A549 (cell line): ENCODE measurements around the gene SLC22A13. TPM values are rescaled to one million over a fixed set of nuclear protein-coding genes. Genes with fewer than 3 reads are reported as not detected.

ENCODE experiments used
- ATAC-seq, 2 experiments: fragments of 200-7000 bp in 1 of 2; fragments of >200 bp in 1 of 2; cut with Nextera tagmentation in 1 of 2; cut with Tn5 transposase in 1 of 2; 3 replicates each; pipeline versions ENCODE4 v1.8.0 to v1.9.1; 2018 to 2020; ENCODE audit warnings: mild to moderate bottlenecking in 1 of 2, moderate library complexity in 1 of 2
- CTCF ChIA-PET: fragments of 300-600 bp; sonication (Branson Sonifier 250); formaldehyde crosslinking; extraction: SDS; loops from one replicate; lab custom pipeline; 2021; ENCODE audit warnings: antibody characterized with exemption, inconsistent platforms; lab: Yijun Ruan, JAX
- POLR2A ChIA-PET: fragments of 350-600 bp; formaldehyde crosslinking; extraction: SDS; loops from one replicate; lab custom pipeline; 2021; ENCODE audit warnings: antibody characterized with exemption, inconsistent platforms; lab: Yijun Ruan, JAX
- DNase-seq, 2 experiments: peaks; one replicate each; pipeline versions ENCODE4 v3.0.0 to v3.0.0-alpha.2; 2011 to 2016; ENCODE audit warnings: low read depth in 1 of 2, low spot score in 1 of 2
- FAIRE-seq: peaks from 2 replicates; lab custom pipeline; 2011; peaks lifted over from hg19 to GRCh38; lab: Jason Lieb, UNC
- H3K27ac ChIP-seq, 2 experiments: fragments of >200 bp; sonication (Bioruptor Twin); formaldehyde crosslinking; 3 replicates each; pipeline ENCODE4 v1.5.1; 2016 to 2017
- H3K4me1 ChIP-seq: fragments of >200 bp; sonication (Bioruptor Twin); formaldehyde crosslinking; 3 replicates; pipeline ENCODE4 v1.6.1; 2016
- H3K4me2 ChIP-seq: fragments of >200 bp; sonication (Bioruptor Twin); formaldehyde crosslinking; 3 replicates; pipeline ENCODE4 v1.6.1; 2016
- H3K4me3 ChIP-seq: fragments of >200 bp; sonication (Bioruptor Twin); formaldehyde crosslinking; 3 replicates; pipeline ENCODE4 v1.5.1; 2016
- H3K9me3 ChIP-seq: fragments of >200 bp; sonication (Bioruptor Twin); formaldehyde crosslinking; 3 replicates; pipeline ENCODE4 v1.6.1; 2016
- CHD2 ChIP-seq: fragments of 150-350 bp; IDR thresholded peaks from 2 replicates; pipeline ENCODE4 v1.6.1; 2014; ENCODE audit warnings: low read length; ENCODE audit not compliant: partially characterized antibody
- EP300 ChIP-seq, 2 experiments: fragments of >200 bp; sonication (Bioruptor Twin); formaldehyde crosslinking; IDR thresholded peaks; 2 replicates in 1 of 2; 3 replicates in 1 of 2; pipeline ENCODE4 v1.6.1; 2016 to 2017
- ESRRA ChIP-seq: fragments of 150-350 bp; IDR thresholded peaks from 2 replicates; pipeline ENCODE4 v1.6.1; 2014; ENCODE audit warnings: mild to moderate bottlenecking, low read length, borderline replicate concordance
- FOSB ChIP-seq: fragments of 250-450 bp; sonication (Bioruptor Pico); IDR thresholded peaks from 2 replicates; pipeline ENCODE4 v1.5.0; 2020; ENCODE audit warnings: mild to moderate bottlenecking, moderate library complexity
- HDAC2 ChIP-seq: fragments of 200-600 bp; sonication (generic); IDR thresholded peaks from 2 replicates; pipeline ENCODE4 v1.6.1; 2016
- HEYL ChIP-seq: fragments of 250-450 bp; sonication (Bioruptor Pico); IDR thresholded peaks from 2 replicates; pipeline ENCODE4 v1.8.0; 2021; ENCODE audit warnings: mild to moderate bottlenecking, moderate library complexity
- HOXB5 ChIP-seq: fragments of 250-450 bp; sonication (Bioruptor Pico); IDR thresholded peaks from 2 replicates; pipeline ENCODE4 v1.5.0; 2020; ENCODE audit warnings: mild to moderate bottlenecking, moderate library complexity
- KDM1A ChIP-seq: fragments of 200-600 bp; sonication (generic); IDR thresholded peaks from 2 replicates; pipeline ENCODE4 v1.6.1; 2016; ENCODE audit warnings: low read depth, mild to moderate bottlenecking
- MAFK ChIP-seq: fragments of 450-650 bp; IDR thresholded peaks from 2 replicates; pipeline ENCODE4 v1.6.1; 2014; ENCODE audit not compliant: partially characterized antibody
- NFE2L2 ChIP-seq: fragments of 150-350 bp; conservative IDR thresholded peaks from 2 replicates; pipeline ENCODE4 v1.6.1; 2014; ENCODE audit warnings: low read length
- NPAS2 ChIP-seq: fragments of 250-450 bp; sonication (Bioruptor Pico); IDR thresholded peaks from 2 replicates; pipeline ENCODE4 v1.8.0; 2022; ENCODE audit warnings: mild to moderate bottlenecking, moderate library complexity, borderline replicate concordance
- RFX5 ChIP-seq: fragments of 450-650 bp; IDR thresholded peaks from 2 replicates; pipeline ENCODE4 v1.7.1; 2014; ENCODE audit warnings: antibody characterized with exemption, mild to moderate bottlenecking, moderate library complexity
- TFCP2L1 ChIP-seq: fragments of 250-450 bp; sonication (Bioruptor Pico); IDR thresholded peaks from 2 replicates; pipeline ENCODE4 v1.5.0; 2021; ENCODE audit warnings: mild to moderate bottlenecking
- ZC3H11A ChIP-seq: fragments of 450-650 bp; IDR thresholded peaks from 2 replicates; pipeline ENCODE4 v1.6.1; 2014; ENCODE audit warnings: antibody characterized with exemption, mild to moderate bottlenecking
- ZNF302 ChIP-seq: fragments of 250-450 bp; sonication (Bioruptor Pico); IDR thresholded peaks from 2 replicates; pipeline ENCODE4 v1.9.0; 2021; ENCODE audit warnings: inconsistent platforms, mild to moderate bottlenecking, moderate library complexity
- ZSCAN20 ChIP-seq: fragments of 250-450 bp; sonication (Bioruptor Pico); IDR thresholded peaks from 2 replicates; pipeline ENCODE4 v1.8.0; 2022; ENCODE audit warnings: mild to moderate bottlenecking, moderate library complexity
- WGBS: methylation state at CpG from one replicate; pipeline ENCODE4 v1.1.6; 2017; ENCODE audit errors: missing lambda C conversion rate; 5-methylcytosine and 5-hydroxymethylcytosine counted together
- polyA plus RNA-seq, 4 experiments: library from polyadenylated mRNA; depleted of rRNA in 3 of 4; stranded (reverse); fragments of >200 nt; fragmentation: RNase III in 1 of 4; extraction: RNeasy Plus Mini Kit Qiagen cat#74134 plus additional on column Dnase treatment in 1 of 4; gene quantifications; 2 replicates in 3 of 4; 3 replicates in 1 of 4; pipeline ENCODE4 v1.2.3, GENCODE V29; 2011 to 2017
- TF ChIP-seq, protein P1 (sequence below): fragments of 250-450 bp; sonication (Bioruptor Pico); IDR thresholded peaks from 2 replicates; pipeline ENCODE4 v1.5.0; 2020; ENCODE audit warnings: low read depth, mild to moderate bottlenecking, moderate library complexity
- TF ChIP-seq, protein P2 (sequence below): fragments of 200-600 bp; sonication (generic); IDR thresholded peaks from 2 replicates; pipeline ENCODE4 v1.6.1; 2016; ENCODE audit warnings: antibody characterized with exemption, mild to moderate bottlenecking, moderate library complexity
- TF ChIP-seq, protein P3 (sequence below): IDR thresholded peaks from 2 replicates; pipeline ENCODE4 v1.6.1; 2012
- TF ChIP-seq, protein P4 (sequence below): IDR thresholded peaks from 2 replicates; pipeline ENCODE4 v1.6.1; 2012
- TF ChIP-seq, protein P5 (sequence below): fragments of 250-450 bp; sonication (Bioruptor Pico); IDR thresholded peaks from 2 replicates; pipeline ENCODE4 v1.5.0; 2021; ENCODE audit warnings: mild to moderate bottlenecking, moderate library complexity, borderline replicate concordance

Gene SLC22A13
- polyA plus RNA-seq, 2 of the 4 experiments (the other 2 are of a cell fraction): 0.13 to 0.21 TPM

DNA sequence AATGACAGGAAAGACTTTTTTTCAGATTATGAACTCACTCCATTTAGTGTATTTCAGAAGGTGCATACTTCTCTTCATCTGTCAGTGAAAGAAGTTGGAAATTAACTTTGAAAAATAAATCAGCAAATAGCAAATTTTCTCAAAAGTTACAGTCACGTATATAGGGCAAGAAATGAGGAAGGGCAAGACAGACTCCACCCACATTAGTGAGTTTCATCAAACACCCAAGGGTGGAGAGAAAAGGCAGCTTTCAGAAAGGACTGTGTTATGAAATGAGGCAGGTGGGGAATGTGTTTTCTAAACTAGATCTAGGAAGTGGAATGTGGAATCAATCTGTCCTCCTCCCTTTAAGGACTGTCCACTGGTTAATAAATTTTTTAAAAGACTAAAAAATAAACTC lies 2.9 kb downstream of the SLC22A13 start:
- H3K27ac ChIP-seq: no peak overlapping the region
- ATAC-seq: no peak
- H3K4me1 ChIP-seq: no peaks in the 10 kb centered on the region
- CTCF ChIA-PET: no interaction called here
- no peak for FAIRE-seq
- H3K4me2 ChIP-seq: no peak overlapping the region
- H3K4me3 ChIP-seq: no peak overlapping the region
- POLR2A ChIA-PET: no interaction called here
- no peaks in the 10 kb centered on the region for H3K9me3 ChIP-seq
- no peak for DNase-seq
- TF ChIP-seq, protein P1, sequence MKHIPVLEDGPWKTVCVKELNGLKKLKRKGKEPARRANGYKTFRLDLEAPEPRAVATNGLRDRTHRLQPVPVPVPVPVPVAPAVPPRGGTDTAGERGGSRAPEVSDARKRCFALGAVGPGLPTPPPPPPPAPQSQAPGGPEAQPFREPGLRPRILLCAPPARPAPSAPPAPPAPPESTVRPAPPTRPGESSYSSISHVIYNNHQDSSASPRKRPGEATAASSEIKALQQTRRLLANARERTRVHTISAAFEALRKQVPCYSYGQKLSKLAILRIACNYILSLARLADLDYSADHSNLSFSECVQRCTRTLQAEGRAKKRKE (CRISPR knock-in tag): no peak
- no peak for TF ChIP-seq ZNF302
- TF ChIP-seq HEYL (CRISPR knock-in tag): no peak
- TF ChIP-seq MAFK: no peak
- TF ChIP-seq NFE2L2: no peak
- TF ChIP-seq RFX5: no peak
- TF ChIP-seq HDAC2: no peak
- TF ChIP-seq HOXB5: no peak
- TF ChIP-seq ZSCAN20 (CRISPR knock-in tag): no peak
- TF ChIP-seq ESRRA: no peak
- WGBS: 90% methylated on average over 1 of the region's 1 CpG

DNA sequence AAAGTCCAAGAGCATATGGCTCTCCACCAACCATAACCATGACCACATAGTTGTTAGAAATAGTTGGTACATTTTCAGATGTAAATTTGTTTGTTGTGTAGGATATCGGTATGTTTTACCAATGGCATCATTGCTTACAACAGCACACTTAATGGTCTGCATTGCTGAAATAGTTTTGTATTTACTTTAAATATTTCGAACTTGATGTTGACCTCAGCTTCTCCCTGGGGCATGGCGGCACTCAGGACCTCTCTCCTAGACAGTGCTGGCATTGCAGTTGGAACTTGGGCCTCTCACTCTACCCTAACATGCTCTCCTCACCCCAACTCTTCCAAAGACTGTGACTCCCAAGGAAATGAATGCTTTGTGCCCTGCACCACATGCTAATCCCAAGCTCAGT lies 5.0 kb downstream of the SLC22A13 start:
- ChIA-PET CTCF (interaction anchor here (0.6 to 0.9 kb wide), 2 partner anchors 28 to 110 kb away, joined by 3 to 5 read pairs; no protein-coding TSS in a partner anchor), POLR2A (no interaction called here)
- DNase-seq: no peak
- H3K9me3 ChIP-seq: no peaks in the 10 kb centered on the region
- no peak overlapping the region for H3K4me2 ChIP-seq
- no peaks in the 10 kb centered on the region for H3K4me1 ChIP-seq
- FAIRE-seq: no peak
- TF ChIP-seq EP300 (IDR thresholded peaks at IDR 0.05) (no peak), NPAS2 (CRISPR knock-in tag) (no peak), TFCP2L1 (CRISPR knock-in tag) (no peak)
- TF ChIP-seq, protein P2, sequence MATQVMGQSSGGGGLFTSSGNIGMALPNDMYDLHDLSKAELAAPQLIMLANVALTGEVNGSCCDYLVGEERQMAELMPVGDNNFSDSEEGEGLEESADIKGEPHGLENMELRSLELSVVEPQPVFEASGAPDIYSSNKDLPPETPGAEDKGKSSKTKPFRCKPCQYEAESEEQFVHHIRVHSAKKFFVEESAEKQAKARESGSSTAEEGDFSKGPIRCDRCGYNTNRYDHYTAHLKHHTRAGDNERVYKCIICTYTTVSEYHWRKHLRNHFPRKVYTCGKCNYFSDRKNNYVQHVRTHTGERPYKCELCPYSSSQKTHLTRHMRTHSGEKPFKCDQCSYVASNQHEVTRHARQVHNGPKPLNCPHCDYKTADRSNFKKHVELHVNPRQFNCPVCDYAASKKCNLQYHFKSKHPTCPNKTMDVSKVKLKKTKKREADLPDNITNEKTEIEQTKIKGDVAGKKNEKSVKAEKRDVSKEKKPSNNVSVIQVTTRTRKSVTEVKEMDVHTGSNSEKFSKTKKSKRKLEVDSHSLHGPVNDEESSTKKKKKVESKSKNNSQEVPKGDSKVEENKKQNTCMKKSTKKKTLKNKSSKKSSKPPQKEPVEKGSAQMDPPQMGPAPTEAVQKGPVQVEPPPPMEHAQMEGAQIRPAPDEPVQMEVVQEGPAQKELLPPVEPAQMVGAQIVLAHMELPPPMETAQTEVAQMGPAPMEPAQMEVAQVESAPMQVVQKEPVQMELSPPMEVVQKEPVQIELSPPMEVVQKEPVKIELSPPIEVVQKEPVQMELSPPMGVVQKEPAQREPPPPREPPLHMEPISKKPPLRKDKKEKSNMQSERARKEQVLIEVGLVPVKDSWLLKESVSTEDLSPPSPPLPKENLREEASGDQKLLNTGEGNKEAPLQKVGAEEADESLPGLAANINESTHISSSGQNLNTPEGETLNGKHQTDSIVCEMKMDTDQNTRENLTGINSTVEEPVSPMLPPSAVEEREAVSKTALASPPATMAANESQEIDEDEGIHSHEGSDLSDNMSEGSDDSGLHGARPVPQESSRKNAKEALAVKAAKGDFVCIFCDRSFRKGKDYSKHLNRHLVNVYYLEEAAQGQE: no peak
- no peak overlapping the region for H3K4me3 ChIP-seq
- WGBS: 77% methylated on average over 3 of the region's 3 CpGs
- no peak for ATAC-seq
- H3K27ac ChIP-seq: no peak overlapping the region

DNA sequence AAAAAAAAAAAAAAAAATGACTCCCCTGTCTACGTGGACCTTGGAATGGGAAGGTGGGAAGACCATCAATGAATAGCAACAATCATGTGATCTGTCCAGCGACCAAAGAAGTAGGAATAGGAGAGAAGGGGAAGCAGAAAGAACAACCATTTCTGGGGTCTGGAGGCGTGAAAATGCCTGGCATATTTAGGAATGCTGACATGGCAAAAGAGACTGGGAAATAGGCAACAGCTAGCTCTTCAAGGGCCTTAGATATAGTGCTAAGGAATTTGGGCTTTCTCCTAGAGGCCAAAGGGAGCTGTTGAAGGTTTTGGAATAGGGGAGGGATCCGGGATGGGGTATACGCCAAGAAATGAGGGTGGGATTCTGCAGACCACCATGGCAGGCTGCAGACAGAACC lies 5.9 kb downstream of the SLC22A13 start:
- Histone ChIP-seq H3K4me1 (no peaks in the 10 kb centered on the region), H3K4me2 (no peak overlapping the region), H3K27ac (no peak overlapping the region)
- FAIRE-seq (no peak), DNase-seq (no peak)
- WGBS: 72% methylated on average over 5 of the region's 5 CpGs
- TF ChIP-seq MAFK (peak; percentile 90), ZSCAN20 (CRISPR knock-in tag) (no peak)
- TF ChIP-seq, all 56 proteins: peak for 1
- ChIA-PET POLR2A (no interaction called here), CTCF (interaction anchor here (0.6 to 1.0 kb wide), 2 partner anchors 11 to 109 kb away, joined by 3 to 5 read pairs; no protein-coding TSS in a partner anchor)
- no peak for ATAC-seq
- Histone ChIP-seq H3K4me3 (no peak overlapping the region), H3K9me3 (no peaks in the 10 kb centered on the region)

DNA sequence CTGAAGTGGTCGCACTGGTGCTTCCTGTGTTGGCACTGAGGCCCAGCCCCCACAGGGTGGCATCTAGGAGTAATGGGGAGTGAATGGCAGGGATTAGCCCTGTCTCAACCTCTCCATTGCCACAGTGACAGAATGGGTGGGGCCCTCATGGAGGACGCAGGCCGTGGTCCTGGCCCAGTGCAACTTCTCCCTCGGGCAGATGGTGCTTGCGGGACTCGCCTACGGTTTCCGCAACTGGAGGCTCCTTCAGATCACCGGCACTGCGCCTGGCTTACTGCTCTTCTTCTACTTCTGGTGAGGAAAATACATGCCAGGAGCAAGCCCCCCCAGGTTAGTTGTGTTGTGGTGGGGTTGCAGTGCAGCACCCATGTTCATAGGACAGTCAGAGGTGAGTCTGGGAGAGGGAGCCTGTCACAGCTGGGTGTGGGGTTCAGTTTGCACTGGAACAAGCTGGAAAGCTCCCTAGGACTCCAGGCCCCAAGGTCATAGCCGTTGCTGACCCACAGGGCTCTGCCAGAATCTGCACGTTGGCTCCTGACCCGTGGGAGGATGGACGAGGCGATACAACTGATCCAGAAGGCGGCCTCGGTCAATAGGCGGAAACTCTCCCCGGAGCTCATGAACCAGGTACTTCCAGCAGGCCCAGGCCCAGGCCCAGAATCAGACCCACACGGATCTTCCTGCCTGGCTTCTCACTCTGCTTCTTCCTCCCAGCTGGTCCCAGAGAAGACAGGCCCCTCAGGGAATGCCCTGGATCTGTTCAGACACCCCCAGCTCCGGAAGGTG lies 9.4 kb downstream of the SLC22A13 start:
- POLR2A ChIA-PET: interaction anchor here (0.6 kb wide), 1 partner anchor 110 kb away, joined by 3 read pairs; the partner anchor contains the start of gene OXSR1
- CTCF ChIA-PET: interaction anchor here (0.5 kb wide), 1 partner anchor 94 kb away, joined by 3 read pairs; no protein-coding TSS in a partner anchor
- no peak overlapping the region for H3K27ac ChIP-seq
- no peak overlapping the region for H3K4me2 ChIP-seq
- no peaks in the 10 kb centered on the region for H3K9me3 ChIP-seq
- ATAC-seq (no peak), FAIRE-seq (no peak), DNase-seq (no peak)
- no peaks in the 10 kb centered on the region for H3K4me1 ChIP-seq
- WGBS: 83% methylated on average over 19 of the region's 21 CpGs
- H3K4me3 ChIP-seq: no peak overlapping the region
- no peak for TF ChIP-seq NFE2L2
- TF ChIP-seq FOSB (CRISPR knock-in tag): no peak
- TF ChIP-seq, protein P3, sequence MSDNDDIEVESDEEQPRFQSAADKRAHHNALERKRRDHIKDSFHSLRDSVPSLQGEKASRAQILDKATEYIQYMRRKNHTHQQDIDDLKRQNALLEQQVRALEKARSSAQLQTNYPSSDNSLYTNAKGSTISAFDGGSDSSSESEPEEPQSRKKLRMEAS: no peak
- TF ChIP-seq, protein P4, sequence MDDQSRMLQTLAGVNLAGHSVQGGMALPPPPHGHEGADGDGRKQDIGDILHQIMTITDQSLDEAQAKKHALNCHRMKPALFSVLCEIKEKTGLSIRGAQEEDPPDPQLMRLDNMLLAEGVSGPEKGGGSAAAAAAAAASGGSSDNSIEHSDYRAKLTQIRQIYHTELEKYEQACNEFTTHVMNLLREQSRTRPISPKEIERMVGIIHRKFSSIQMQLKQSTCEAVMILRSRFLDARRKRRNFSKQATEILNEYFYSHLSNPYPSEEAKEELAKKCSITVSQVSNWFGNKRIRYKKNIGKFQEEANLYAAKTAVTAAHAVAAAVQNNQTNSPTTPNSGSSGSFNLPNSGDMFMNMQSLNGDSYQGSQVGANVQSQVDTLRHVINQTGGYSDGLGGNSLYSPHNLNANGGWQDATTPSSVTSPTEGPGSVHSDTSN: no peak
- no peak for TF ChIP-seq CHD2
- TF ChIP-seq, protein P5, sequence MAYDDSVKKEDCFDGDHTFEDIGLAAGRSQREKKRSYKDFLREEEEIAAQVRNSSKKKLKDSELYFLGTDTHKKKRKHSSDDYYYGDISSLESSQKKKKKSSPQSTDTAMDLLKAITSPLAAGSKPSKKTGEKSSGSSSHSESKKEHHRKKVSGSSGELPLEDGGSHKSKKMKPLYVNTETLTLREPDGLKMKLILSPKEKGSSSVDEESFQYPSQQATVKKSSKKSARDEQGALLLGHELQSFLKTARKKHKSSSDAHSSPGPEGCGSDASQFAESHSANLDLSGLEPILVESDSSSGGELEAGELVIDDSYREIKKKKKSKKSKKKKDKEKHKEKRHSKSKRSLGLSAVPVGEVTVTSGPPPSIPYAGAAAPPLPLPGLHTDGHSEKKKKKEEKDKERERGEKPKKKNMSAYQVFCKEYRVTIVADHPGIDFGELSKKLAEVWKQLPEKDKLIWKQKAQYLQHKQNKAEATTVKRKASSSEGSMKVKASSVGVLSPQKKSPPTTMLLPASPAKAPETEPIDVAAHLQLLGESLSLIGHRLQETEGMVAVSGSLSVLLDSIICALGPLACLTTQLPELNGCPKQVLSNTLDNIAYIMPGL (CRISPR knock-in tag): no peak
- TF ChIP-seq KDM1A: no peak
- no peak for TF ChIP-seq TFCP2L1 (CRISPR knock-in tag)
- TF ChIP-seq ESRRA: no peak
- TF ChIP-seq ZC3H11A: no peak
- TF ChIP-seq NPAS2 (CRISPR knock-in tag): no peak
